Naive B cell (primary cell): ENCODE measurements around the gene TEAD1. TPM values are rescaled to one million over a fixed set of nuclear protein-coding genes. Genes with fewer than 3 reads are reported as not detected.
A peak's percentile ranks its signal among the peaks of the same experiment; 100 is the strongest.

Experiments
- ATAC-seq, 2 donors: fragments of 150-1000 bp; cut with Tn5 transposase; 2 replicates each; pipeline ENCODE4 v1.10.0; 2021; ENCODE audit warnings: low read depth in 2 of 2, mild to moderate bottlenecking in 2 of 2, moderate library complexity in 2 of 2
- DNase-seq: peaks from one replicate; pipeline ENCODE4 v3.0.0; 2022
- H3K27ac Mint-ChIP-seq, 6 donors: one replicate each; pipeline ENCODE4 v1.8.0; 2020 to 2022; ENCODE audit warnings: mild to moderate bottlenecking in 6 of 6, mixed read lengths in 6 of 6, moderate library complexity in 5 of 6, inconsistent platforms in 2 of 6
- H3K27me3 Mint-ChIP-seq, 3 donors: one replicate each; pipeline ENCODE4 v1.8.0; 2021 to 2022; ENCODE audit warnings: mixed read lengths in 3 of 3, mild to moderate bottlenecking in 1 of 3
- H3K36me3 Mint-ChIP-seq, 2 donors: one replicate each; pipeline ENCODE4 v1.8.0; 2020 to 2022; ENCODE audit warnings: mixed read lengths in 2 of 2, inconsistent platforms in 1 of 2, mild to moderate bottlenecking in 1 of 2
- H3K4me1 Mint-ChIP-seq, 3 donors: one replicate each; pipeline ENCODE4 v1.8.0; 2020 to 2022; ENCODE audit warnings: mixed read lengths in 3 of 3, inconsistent platforms in 1 of 3, mild to moderate bottlenecking in 1 of 3, moderate library complexity in 1 of 3
- H3K4me3 Mint-ChIP-seq, 8 donors: one replicate each; pipeline ENCODE4 v1.8.0; 2020 to 2022; ENCODE audit warnings: mild to moderate bottlenecking in 8 of 8, mixed read lengths in 8 of 8, moderate library complexity in 8 of 8, inconsistent platforms in 2 of 8
- H3K9me3 Mint-ChIP-seq, 7 donors: one replicate each; pipeline ENCODE4 v1.8.0; 2020 to 2022; ENCODE audit warnings: mixed read lengths in 7 of 7, mild to moderate bottlenecking in 5 of 7, inconsistent platforms in 2 of 7, moderate library complexity in 1 of 7
- polyA plus RNA-seq, 6 donors: library from polyadenylated mRNA; unstranded; fragments of 300-500 nt; fragmentation: Illumina TruSeq; gene quantifications; one replicate each; pipeline ENCODE4 v1.2.3, GENCODE V29; 2021; ENCODE audit warnings: low read depth in 6 of 6

TEAD1 gene
- polyA plus RNA-seq, 6 donors from 2014 or later, result not detected

DNA sequence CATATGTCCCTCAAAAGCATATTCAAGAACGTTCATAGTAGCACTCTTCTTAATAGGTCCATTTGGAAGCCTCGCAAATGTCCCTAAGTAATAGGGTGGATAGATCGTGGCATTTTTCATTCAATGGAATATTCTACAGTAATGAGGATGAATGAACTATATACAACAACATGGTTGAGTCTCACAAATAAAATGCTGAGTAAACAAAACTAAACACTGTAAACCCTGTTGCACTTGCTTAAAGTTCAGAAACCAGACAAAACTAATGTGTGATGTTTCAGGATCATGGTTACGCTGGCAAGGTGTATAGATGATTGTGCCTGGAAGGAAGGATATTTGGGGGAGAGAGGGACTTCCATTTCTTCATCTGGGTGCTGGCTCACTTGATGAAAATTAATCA, 244.4 kb downstream of the TEAD1 start:
- no peaks in the 10 kb centered on the region for H3K4me1 Mint-ChIP-seq
- ATAC-seq (no peak), DNase-seq (no peak)
- H3K9me3 Mint-ChIP-seq, result no peaks in the 10 kb centered on the region
- peaks cover 0 to 12% (median 7%) of the 10 kb centered on the region in 3 donors for H3K27me3 Mint-ChIP-seq
- H3K27ac Mint-ChIP-seq, result no peak overlapping the region
- no peak overlapping the region for H3K4me3 Mint-ChIP-seq
- no peaks in the 10 kb centered on the region for H3K36me3 Mint-ChIP-seq

- no peaks in the 10 kb centered on the region for H3K4me1 Mint-ChIP-seq
- DNase-seq (no peak), ATAC-seq (no peak)
- H3K9me3 Mint-ChIP-seq, result peaks cover 0 to 4% (median 0%) of the 10 kb centered on the region in 7 donors
- H3K4me3 Mint-ChIP-seq, result no peak overlapping the region
- peaks cover 5 to 12% (median 9%) of the 10 kb centered on the region in 3 donors for H3K27me3 Mint-ChIP-seq
- H3K36me3 Mint-ChIP-seq, result no peaks in the 10 kb centered on the region
- H3K27ac Mint-ChIP-seq, result no peak overlapping the region
These were observed 248.2 kb downstream of the TEAD1 start for GRCh38 chr11:12922418-12922817.

DNA sequence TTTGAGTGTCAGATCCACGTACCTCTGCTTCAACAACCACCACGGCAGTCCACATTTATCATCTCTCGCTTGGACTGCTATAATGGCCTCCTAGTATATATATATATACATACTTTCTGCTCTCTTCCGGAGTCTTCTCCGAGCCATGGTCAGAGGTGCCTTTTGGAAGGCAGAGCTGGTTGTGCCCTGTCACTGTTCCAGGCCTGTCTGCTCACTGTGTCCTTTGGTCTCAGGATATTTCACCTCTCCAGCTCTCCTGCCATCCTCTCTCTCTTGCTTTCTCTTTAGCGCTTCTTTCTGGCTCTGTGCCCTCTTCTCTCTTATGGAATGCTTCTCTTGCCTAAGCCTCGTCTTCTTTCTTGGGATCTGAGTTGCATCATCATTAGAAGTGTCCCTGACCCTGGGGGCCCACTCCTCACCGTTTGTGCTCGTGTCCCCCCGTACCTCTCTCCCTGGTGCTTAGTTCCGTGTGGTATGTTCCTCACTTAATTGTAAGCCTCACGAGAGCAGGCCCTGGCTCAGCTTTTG, 248.8 kb downstream of the TEAD1 start:
- H3K4me1 Mint-ChIP-seq, result no peaks in the 10 kb centered on the region
- H3K27me3 Mint-ChIP-seq, result peaks cover 5 to 10% (median 9%) of the 10 kb centered on the region in 3 donors
- H3K27ac Mint-ChIP-seq, result peak overlapping the region in 1 of 6 donors; percentile 24
- no peaks in the 10 kb centered on the region for H3K36me3 Mint-ChIP-seq
- H3K9me3 Mint-ChIP-seq, result peaks cover 0 to 4% (median 0%) of the 10 kb centered on the region in 7 donors
- ATAC-seq, result no peak
- no peak overlapping the region for H3K4me3 Mint-ChIP-seq
- no peak for DNase-seq

DNA sequence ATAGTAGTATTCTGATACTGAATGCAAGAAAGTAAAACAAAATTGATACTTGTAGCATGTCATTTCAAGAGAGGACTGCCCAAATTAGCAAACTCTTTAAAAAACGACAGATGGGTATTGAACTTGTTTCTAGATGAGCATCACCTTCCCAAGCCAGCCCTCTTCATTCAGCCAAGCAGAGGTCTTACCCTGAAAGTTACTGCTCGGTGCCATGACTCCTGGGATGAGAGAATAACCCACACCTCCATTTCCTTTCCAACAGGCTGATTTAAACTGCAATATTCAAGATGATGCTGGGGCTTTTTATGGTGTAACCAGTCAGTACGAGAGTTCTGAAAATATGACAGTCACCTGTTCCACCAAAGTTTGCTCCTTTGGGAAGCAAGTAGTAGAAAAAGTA, 250.4 kb downstream of the TEAD1 start:
- peaks cover 0 to 4% (median 0%) of the 10 kb centered on the region in 7 donors for H3K9me3 Mint-ChIP-seq
- H3K36me3 Mint-ChIP-seq, result no peaks in the 10 kb centered on the region
- H3K27ac Mint-ChIP-seq, result no peak overlapping the region
- ATAC-seq (no peak), DNase-seq (no peak)
- H3K27me3 Mint-ChIP-seq, result peaks cover 5 to 20% (median 15%) of the 10 kb centered on the region in 3 donors
- no peaks in the 10 kb centered on the region for H3K4me1 Mint-ChIP-seq
- no peak overlapping the region for H3K4me3 Mint-ChIP-seq

DNA sequence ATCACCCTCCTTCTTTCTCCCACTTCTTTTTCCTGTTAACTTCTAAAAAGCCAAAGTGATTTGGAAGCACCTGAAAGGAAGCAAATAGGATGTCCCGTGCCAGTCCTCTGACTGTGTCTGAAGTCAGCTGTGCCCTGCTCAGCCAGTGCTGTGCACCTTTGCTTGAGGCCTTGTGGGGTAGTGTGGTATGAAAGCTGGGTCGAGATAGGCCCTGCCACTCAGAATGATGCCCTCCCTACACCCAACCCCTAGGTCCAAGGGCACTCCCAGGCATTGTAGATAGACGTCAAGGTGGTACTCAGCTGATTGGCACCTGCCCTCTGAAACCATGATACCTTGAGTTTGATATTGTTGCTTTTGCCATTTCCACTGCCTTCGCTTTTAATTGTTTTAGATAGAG, 251.3 kb downstream of the TEAD1 start:
- Mint-ChIP-seq H3K27ac (no peak overlapping the region), H3K9me3 (peaks cover 0 to 4% (median 0%) of the 10 kb centered on the region in 7 donors), H3K36me3 (no peaks in the 10 kb centered on the region), H3K4me3 (no peak overlapping the region), H3K27me3 (peaks cover 5 to 28% (median 15%) of the 10 kb centered on the region in 3 donors), H3K4me1 (no peaks in the 10 kb centered on the region)
- DNase-seq (no peak), ATAC-seq (no peak)

DNA sequence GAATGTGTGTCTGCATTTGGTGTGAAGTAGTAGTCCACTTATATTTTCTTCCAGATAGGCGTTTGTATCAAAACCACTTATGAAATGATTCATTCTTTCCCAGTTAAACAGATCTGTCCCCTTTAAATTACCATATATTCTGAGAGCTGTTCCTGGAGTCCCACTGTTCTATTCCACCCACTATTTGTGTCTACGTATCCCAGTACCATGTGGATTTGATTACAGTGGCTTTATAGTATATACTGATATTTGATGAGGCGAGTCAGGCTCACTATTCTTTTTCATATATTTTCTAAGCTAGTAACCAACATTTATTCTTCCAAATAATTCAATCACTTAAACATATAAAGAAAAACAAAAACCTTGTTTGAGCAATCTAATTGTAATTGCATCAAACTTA, 253.0 kb downstream of the TEAD1 start:
- Mint-ChIP-seq H3K4me1 (no peaks in the 10 kb centered on the region), H3K9me3 (peaks cover 0 to 4% (median 0%) of the 10 kb centered on the region in 7 donors), H3K27me3 (peaks cover 5 to 29% (median 15%) of the 10 kb centered on the region in 3 donors), H3K36me3 (no peaks in the 10 kb centered on the region), H3K27ac (no peak overlapping the region), H3K4me3 (no peak overlapping the region)
- no peak for DNase-seq
- no peak for ATAC-seq

- DNase-seq (no peak), ATAC-seq (no peak)
- Mint-ChIP-seq H3K4me1 (no peaks in the 10 kb centered on the region), H3K9me3 (peaks cover 0 to 4% (median 0%) of the 10 kb centered on the region in 7 donors), H3K36me3 (no peaks in the 10 kb centered on the region), H3K27me3 (peaks cover 5 to 29% (median 15%) of the 10 kb centered on the region in 3 donors), H3K4me3 (no peak overlapping the region), H3K27ac (no peak overlapping the region)
These were observed 253.7 kb downstream of the TEAD1 start for GRCh38 chr11:12927886-12928285.

DNA sequence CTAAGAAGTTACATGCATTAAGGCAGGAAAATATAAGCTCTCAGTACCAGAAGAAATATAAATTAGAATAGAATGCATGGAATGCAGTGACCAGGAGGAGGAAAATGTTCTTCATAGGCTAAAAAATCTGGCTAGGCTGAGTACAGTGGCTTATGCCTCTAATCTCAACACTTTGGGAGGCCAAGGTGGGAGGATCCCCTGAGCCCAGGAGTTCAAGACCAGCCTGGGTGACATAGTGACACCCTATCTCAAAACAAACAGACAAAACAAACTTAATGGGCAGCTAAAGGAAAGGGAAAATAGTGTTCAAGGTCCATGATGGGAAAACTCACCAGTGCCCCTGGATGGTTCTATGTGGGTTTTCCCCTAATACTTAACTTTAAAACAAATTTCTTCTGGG, 256.6 kb downstream of the TEAD1 start:
- H3K36me3 Mint-ChIP-seq, result no peaks in the 10 kb centered on the region
- H3K27ac Mint-ChIP-seq, result no peak overlapping the region
- H3K9me3 Mint-ChIP-seq, result peaks cover 0 to 4% (median 2%) of the 10 kb centered on the region in 7 donors
- no peaks in the 10 kb centered on the region for H3K4me1 Mint-ChIP-seq
- ATAC-seq (no peak), DNase-seq (no peak)
- peaks cover 5 to 29% (median 16%) of the 10 kb centered on the region in 3 donors for H3K27me3 Mint-ChIP-seq
- H3K4me3 Mint-ChIP-seq, result no peak overlapping the region

DNA sequence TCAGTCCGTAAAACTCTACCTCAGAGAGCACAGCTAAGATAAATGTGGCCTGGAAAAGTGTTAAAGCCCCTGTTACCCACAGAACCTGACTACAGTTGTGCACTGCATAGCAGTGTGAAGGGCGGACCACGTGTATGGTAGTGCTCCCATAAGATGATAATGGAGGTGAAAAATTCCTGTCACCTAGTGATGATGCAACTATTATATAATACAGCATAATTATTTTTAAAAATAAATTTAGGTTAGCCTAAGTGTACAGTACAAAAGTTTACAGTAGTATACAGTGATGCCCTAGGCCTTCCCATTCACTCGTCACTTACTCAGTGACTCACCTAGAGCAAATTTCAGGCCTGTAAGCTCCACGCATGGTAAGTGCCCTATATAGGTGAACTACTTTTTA, 258.3 kb downstream of the TEAD1 start:
- Mint-ChIP-seq H3K9me3 (peaks cover 0 to 3% (median 0%) of the 10 kb centered on the region in 7 donors), H3K27me3 (peaks cover 0 to 20% (median 15%) of the 10 kb centered on the region in 3 donors), H3K36me3 (no peaks in the 10 kb centered on the region), H3K4me3 (no peak overlapping the region), H3K27ac (no peak overlapping the region), H3K4me1 (no peaks in the 10 kb centered on the region)
- no peak for ATAC-seq
- no peak for DNase-seq

GRCh38 chr11:12936200-12936599, 262.0 kb downstream of the TEAD1 start:
- H3K27me3 Mint-ChIP-seq, result peaks cover 0 to 6% (median 6%) of the 10 kb centered on the region in 3 donors

GRCh38 chr11:12938590-12939247, 264.5 kb downstream of the TEAD1 start:
- no peaks in the 10 kb centered on the region for H3K36me3 Mint-ChIP-seq
- no peaks in the 10 kb centered on the region for H3K4me1 Mint-ChIP-seq
- H3K27me3 Mint-ChIP-seq, result peaks cover 0 to 6% (median 6%) of the 10 kb centered on the region in 3 donors
- no peak for DNase-seq
- H3K9me3 Mint-ChIP-seq, result peaks cover 0 to 3% (median 0%) of the 10 kb centered on the region in 7 donors
- H3K4me3 Mint-ChIP-seq, result no peak overlapping the region
- ATAC-seq, result no peak
- no peak overlapping the region for H3K27ac Mint-ChIP-seq

More at GRCh38 chr11:12936200-12936599, 262.0 kb downstream of the TEAD1 start:
- no peak for ATAC-seq
- Mint-ChIP-seq H3K27ac (no peak overlapping the region), H3K36me3 (no peaks in the 10 kb centered on the region), H3K9me3 (peaks cover 0 to 3% (median 0%) of the 10 kb centered on the region in 7 donors), H3K4me3 (no peak overlapping the region), H3K4me1 (no peaks in the 10 kb centered on the region)
- no peak for DNase-seq

- ATAC-seq (no peak), DNase-seq (no peak)
- H3K4me1 Mint-ChIP-seq, result no peaks in the 10 kb centered on the region
- H3K27ac Mint-ChIP-seq, result no peak overlapping the region
- H3K4me3 Mint-ChIP-seq, result no peak overlapping the region
- H3K9me3 Mint-ChIP-seq, result peaks cover 0 to 6% (median 4%) of the 10 kb centered on the region in 7 donors
- peaks cover 0 to 6% (median 5%) of the 10 kb centered on the region in 3 donors for H3K27me3 Mint-ChIP-seq
- H3K36me3 Mint-ChIP-seq, result no peaks in the 10 kb centered on the region
These were observed 267.4 kb downstream of the TEAD1 start for GRCh38 chr11:12941671-12942070.

DNA sequence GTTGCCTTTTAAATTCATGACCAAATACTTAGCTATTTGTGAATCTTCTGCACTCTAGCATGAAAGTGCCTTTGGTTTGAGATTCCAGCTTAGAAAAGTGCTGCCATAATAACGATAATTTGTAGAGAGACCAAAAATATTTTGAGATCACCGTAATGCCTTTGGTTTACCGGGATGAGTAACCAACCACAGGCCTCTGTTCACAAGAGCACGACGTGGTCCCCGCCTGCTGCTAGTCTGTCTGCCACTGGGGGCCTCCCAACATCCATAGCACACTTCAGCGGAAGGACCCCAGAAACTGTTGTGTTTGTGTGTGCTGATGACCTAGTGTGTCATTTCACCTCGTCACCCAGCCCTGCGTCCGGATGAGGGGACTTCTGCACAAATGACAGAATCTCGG, 267.9 kb downstream of the TEAD1 start:
- Mint-ChIP-seq H3K4me3 (no peak overlapping the region), H3K27ac (no peak overlapping the region), H3K27me3 (peaks cover 0 to 9% (median 6%) of the 10 kb centered on the region in 3 donors), H3K9me3 (peaks cover 0 to 11% (median 4%) of the 10 kb centered on the region in 7 donors), H3K36me3 (no peaks in the 10 kb centered on the region), H3K4me1 (no peaks in the 10 kb centered on the region)
- DNase-seq, result no peak
- ATAC-seq, result no peak

DNA sequence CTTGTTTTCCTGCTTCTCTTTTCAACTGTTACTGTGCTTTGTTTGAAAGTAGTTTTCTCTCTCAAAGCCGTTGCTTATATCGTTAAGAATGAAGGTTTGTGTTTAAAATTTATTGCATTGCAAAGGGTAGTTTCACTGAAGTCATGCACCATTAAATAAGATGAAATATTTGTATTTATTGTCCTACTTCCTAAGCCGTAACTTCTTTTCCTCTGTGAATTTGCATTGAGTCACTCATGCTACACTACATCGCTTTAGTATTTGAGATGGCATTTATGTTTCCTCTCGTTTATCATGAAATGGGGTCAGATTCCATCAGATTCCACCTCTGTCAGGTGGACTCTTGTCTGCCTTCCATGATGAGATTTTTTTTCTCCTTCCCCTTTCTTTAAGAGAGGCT, 269.1 kb downstream of the TEAD1 start:
- Mint-ChIP-seq H3K27ac (no peak overlapping the region), H3K27me3 (peaks cover 8 to 20% (median 14%) of the 10 kb centered on the region in 3 donors)

More for the DNA sequence above, 269.1 kb downstream of the TEAD1 start:
- Mint-ChIP-seq H3K36me3 (peaks cover 0 to 5% of the 10 kb centered on the region in 2 donors), H3K4me3 (no peak overlapping the region), H3K9me3 (peaks cover 0 to 15% (median 9%) of the 10 kb centered on the region in 7 donors), H3K4me1 (no peaks in the 10 kb centered on the region)
- DNase-seq (no peak), ATAC-seq (no peak)
